Frontal cortex (tissue), 4 donors: Measurements from ENCODE around the gene MRPL11. TPM values are rescaled to one million over a fixed set of nuclear protein-coding genes. Genes with fewer than 3 reads are reported as not detected.

Source experiments
- DNase-seq, 2 donors: peaks; one replicate each; pipeline ENCODE4 v3.0.0; 2012; ENCODE audit warnings: low spot score in 2 of 2
- FAIRE-seq: peaks from 2 replicates; lab custom pipeline; 2012; peaks lifted over from hg19 to GRCh38; lab: Jason Lieb, UNC
- small RNA-seq: library from RNA; depleted of rRNA; stranded (forward); fragments of <200 nt; gene quantifications from one replicate; pipeline ENCODE3, GENCODE V24; 2014
- total RNA-seq: library from RNA; depleted of rRNA; stranded (reverse); fragments of >200 nt; gene quantifications from one replicate; pipeline ENCODE4 v1.2.3, GENCODE V29; 2014
- donor health status: control.
- donor health status: control.
- donor health status: control.

MRPL11 gene
- total RNA-seq, 1 donor from 2014 or later: 17.1 TPM

GRCh38 chr11:66409226-66409625, 29.4 kb downstream of the MRPL11 start:
- no peak for FAIRE-seq
- no peak for DNase-seq

GRCh38 chr11:66408488-66409214, 30.0 kb downstream of the MRPL11 start:
- DNase-seq (peak; percentile 94 to 95), FAIRE-seq (no peak)

GRCh38 chr11:66407651-66408050, 31.0 kb downstream of the MRPL11 start:
- FAIRE-seq (no peak), DNase-seq (no peak)

GRCh38 chr11:66393954-66394353, 44.7 kb downstream of the MRPL11 start:
- DNase-seq (no peak), FAIRE-seq (no peak)

GRCh38 chr11:66391322-66391721, 47.3 kb downstream of the MRPL11 start:
- no peak for DNase-seq
- no peak for FAIRE-seq

GRCh38 chr11:66388780-66389386, 49.8 kb downstream of the MRPL11 start:
- DNase-seq (no peak), FAIRE-seq (no peak)

GRCh38 chr11:66386171-66387069, 52.2 kb downstream of the MRPL11 start:
- DNase-seq: peak in 1 of 2 donors; percentile 60
- FAIRE-seq: no peak

Small RNA genes within 50 kb of the gene (small RNA-seq; reads per million reads assigned to genes)
- gene RF00416 (not detected), gene RNU1-84P (0.20 reads per million)

Other genes starting within 250 kb of the MRPL11 start
- 21.6 TPM for gene KLC2, start 181.1 kb downstream of the MRPL11 start, total RNA-seq
- gene RAB1B, start 170.2 kb downstream of the MRPL11 start, total RNA-seq: 22.8 TPM
- 41.6 TPM for gene CNIH2, start 160.7 kb downstream of the MRPL11 start, total RNA-seq
- 28.9 TPM for gene YIF1A, start 149.7 kb downstream of the MRPL11 start, total RNA-seq
- 9.0 TPM for gene TMEM151A, start 147.0 kb downstream of the MRPL11 start, total RNA-seq
- 1.2 TPM for gene CD248, start 121.8 kb downstream of the MRPL11 start, total RNA-seq
- 0.82 TPM for gene RIN1, start 102.4 kb downstream of the MRPL11 start, total RNA-seq
- gene BRMS1, start 93.7 kb downstream of the MRPL11 start, total RNA-seq: 19.2 TPM
- gene B4GAT1, start 91.2 kb downstream of the MRPL11 start, total RNA-seq: 83.2 TPM
- 1.6 TPM for gene SLC29A2, start 67.1 kb downstream of the MRPL11 start, total RNA-seq
- gene NPAS4, start 17.8 kb downstream of the MRPL11 start, total RNA-seq: under 0.01 TPM
- gene PELI3, start 28.1 kb upstream of the MRPL11 start, total RNA-seq: 13.5 TPM
- gene DPP3, start 41.6 kb upstream of the MRPL11 start, total RNA-seq: 39.1 TPM
- 41.2 TPM for gene BBS1, start 71.8 kb upstream of the MRPL11 start, total RNA-seq
- 5.3 TPM for gene ZDHHC24, start 107.2 kb upstream of the MRPL11 start, total RNA-seq
- not detected for gene ACTN3, start 108.1 kb upstream of the MRPL11 start, total RNA-seq
- gene CTSF, start 129.8 kb upstream of the MRPL11 start, total RNA-seq: 34.6 TPM
- gene CCDC87, start 154.2 kb upstream of the MRPL11 start, total RNA-seq: 1.2 TPM
- 19.2 TPM for gene CCS, start 154.3 kb upstream of the MRPL11 start, total RNA-seq
- gene RBM14, start 177.8 kb upstream of the MRPL11 start, total RNA-seq: 24.1 TPM
- gene RBM4, start 199.9 kb upstream of the MRPL11 start, total RNA-seq: 137 TPM
- 102 TPM for gene RBM4B, start 239.0 kb upstream of the MRPL11 start, total RNA-seq